ENCODE results near the gene CSNK1E.
"Not testable (repeated sequence)": the region's sequence is repeated elsewhere in the genome, so short reads cannot be mapped to it uniquely, and the experiment has no call there.

Gene CSNK1E

DNA sequence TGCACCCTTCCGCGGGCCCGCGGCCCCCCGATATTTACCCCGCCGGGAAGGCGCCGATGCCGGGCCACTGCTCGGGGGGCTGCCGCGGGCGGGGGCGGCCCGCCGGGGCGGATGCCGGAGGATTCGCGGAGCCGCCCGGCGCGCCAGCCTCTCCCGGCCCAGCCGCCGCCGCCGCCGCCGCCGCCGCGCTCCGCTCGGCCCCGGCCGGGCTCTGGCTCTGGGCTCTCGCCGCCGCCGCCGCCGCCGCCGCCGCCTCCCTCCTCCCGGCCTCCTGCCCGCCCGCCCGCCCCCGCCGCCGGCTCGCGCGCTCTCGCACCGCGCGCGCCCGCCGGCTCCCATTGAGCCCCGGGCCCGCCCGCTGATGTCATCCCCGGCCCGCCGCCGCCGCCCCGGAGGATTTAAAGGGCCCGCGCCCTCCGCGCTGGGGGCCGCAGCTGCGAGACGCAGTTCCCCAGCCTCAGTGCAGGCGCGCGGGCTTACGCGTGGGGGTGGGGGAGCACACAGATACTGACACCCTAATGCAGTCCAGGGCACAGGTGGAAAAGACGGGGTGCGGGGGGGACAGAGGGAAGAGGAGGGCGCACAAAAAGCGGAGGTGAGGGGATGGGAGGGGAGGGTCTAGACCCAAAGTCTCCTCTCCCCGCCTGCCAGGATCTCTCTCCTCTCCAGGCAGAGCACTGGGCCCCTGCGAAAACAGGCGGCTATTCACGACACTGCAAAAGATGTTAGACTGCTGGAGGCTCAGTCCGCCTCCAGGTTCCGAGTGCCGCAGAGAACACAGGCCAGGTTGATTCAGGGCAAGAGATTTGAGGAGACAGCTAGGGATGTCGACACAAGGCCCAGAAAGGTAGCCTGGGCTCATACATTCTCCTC lies at the start of gene CSNK1E:
Gene CSNK1E (minus strand): TSS at position 312 of the 873 bp plus-strand sequence. CDS start 3,276 bp downstream, outside the sequence.
- DNase-seq = peak; percentile 75

DNA sequence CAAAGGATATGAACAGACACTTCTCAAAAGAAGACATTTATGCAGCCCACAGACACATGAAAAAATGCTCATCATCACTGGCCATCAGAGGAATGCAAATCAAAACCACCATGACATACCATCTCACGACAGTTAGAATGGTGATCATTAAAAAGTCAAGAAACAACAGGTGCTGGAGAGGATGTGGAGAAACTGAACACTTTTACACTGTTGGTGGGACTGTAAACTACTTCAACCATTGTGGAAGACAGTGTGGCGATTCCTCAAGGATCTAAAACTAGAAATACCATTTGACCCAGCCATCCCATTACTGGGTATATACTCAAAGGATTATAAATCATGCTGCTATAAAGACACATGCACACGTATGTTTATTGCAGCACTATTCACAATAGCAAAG lies 48.6 kb upstream of the CSNK1E start:
- DNase-seq = not testable (repeated sequence)

DNA sequence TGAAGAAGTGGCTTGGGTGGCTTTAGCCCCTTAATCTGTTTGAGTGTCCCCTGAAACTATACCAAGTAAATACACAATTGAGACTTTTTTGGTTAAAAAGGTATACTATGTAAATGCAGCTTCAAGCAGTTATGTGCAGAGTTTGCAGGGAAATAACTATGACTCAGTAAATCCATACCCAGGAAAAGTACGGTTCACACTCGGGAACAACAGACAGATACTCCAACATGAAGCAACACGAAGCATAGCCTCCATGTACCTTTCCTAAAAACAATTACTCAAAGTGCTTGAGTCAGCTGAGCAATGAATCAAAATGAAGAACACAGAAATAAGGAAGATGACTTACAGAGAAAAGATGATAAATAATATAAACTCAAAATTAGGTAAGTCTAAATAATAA lies 47.9 kb upstream of the CSNK1E start:
- DNase-seq = not testable (repeated sequence)

DNA sequence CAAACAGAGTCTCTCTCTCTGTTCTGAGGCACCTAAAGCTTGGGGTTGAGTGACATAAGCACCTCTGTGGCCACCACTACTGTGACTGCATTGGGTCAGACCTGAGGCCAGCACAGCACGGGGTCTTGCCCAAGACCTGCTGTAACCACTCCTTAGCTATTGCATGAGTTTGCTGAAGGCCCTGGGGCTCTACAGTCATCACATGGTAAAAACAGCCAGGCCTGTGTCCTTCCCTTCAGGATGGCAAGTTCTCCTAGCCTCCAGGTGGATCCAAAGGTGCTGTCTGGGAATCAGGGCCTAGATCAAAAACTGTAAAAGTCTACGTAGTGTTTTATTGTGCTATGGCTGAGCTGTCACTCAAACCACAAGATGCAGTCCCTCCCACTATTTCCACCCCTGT lies 43.3 kb upstream of the CSNK1E start:
- DNase-seq = not testable (repeated sequence)

DNA sequence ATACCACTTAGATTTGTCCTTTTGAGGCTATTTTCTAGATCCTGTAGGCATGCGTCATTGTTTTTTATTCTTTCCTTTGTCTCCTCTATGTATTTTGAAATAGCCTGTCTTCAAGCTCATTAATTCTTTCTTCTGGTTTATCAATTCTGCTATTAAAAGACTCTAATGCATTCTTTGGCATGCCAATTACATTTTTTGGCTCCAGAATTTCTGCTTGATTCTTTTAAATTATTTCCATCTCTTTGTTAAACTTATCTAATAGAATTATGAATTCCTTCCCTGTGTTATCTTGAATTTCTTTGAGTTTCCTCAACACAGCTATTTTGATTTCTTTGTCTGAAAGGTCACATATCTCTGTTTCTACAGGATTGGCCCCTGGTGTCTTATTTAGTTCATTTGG lies 42.6 kb upstream of the CSNK1E start:
- not testable (repeated sequence) for DNase-seq

DNA sequence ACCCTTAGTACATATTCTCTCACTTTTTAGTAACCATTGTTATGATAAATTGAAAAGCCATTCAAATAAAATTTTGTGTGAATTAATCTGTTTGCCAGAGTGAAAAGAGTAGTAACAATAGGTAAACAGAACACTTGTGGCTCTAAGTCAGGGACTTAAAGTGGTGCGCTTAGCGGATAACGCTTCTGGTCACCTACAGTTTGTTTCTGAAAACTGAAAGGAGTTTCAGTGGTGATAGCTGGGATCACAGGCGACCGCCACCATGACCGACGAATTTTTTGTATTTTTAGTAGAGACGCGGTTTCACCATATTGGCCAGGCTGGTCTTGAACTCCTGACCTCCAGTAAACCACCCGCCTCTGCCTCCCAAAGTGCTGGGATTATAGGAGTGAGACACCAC lies 40.7 kb upstream of the CSNK1E start:
- DNase-seq = not testable (repeated sequence)

DNA sequence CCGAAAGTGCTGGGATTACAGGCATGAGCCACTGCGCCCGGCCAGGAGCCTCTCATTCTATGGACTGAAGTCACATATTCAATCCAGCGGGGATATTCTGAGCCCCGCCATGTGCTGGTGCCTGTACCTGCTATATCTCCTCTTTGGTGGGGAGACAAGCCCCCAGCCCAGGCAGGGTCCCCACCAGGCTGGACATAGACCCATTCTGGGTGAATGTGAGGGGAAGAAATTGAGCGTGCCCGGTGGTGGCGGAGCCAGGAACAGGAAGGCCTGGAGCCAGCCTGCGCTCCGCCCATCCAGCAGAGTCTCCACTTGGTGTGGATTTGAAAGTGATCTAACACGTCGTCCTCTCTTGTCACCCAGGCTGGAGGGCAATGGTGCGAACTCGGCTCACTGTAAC lies 38.0 kb upstream of the CSNK1E start:
- no peak for DNase-seq

DNA sequence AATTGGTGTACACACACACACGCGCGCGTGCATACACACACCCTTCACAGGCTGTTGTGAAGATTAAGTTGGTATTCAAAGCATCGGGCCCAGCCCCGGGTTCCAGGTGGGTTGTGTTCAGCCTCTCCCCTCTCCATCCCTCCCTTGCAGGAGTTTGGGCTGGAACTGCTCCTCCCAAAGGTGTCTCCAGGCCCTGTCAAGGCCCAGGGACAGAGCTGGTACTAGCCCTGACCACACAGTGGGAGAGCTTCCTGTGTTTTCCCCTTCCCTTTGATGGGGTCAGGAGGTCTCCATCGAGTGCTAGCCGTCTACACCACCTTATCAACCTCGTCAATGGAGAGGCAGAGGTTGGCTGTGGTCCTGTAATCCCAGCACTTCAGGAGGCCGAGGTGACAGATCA lies 36.5 kb upstream of the CSNK1E start:
- no peak for DNase-seq

DNA sequence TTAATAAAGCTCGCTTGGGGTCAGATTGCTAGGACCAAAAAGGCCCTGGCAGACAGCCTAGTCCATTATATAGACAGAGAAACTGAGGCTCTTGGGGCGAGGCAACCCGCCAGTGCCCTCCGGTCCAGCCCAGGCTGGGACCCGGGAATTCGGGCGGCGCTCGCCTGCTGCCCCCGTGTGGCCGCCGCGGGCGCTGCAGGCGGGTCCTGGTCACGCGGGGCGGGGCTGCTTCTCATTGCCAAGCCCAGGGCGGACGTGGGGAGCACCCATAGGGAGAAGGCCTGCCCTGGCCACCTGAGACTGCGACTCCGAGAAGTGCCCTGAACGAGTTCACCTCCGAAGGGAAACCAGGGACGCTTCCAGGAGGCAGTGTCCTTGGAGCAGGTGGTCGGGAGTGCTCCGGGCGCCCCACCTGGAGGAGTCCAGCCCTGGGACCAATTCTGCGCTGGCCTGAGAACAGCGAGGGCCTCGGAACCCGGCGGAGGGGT lies 36.0 kb upstream of the CSNK1E start:
- DNase-seq = peak; percentile 70

DNA sequence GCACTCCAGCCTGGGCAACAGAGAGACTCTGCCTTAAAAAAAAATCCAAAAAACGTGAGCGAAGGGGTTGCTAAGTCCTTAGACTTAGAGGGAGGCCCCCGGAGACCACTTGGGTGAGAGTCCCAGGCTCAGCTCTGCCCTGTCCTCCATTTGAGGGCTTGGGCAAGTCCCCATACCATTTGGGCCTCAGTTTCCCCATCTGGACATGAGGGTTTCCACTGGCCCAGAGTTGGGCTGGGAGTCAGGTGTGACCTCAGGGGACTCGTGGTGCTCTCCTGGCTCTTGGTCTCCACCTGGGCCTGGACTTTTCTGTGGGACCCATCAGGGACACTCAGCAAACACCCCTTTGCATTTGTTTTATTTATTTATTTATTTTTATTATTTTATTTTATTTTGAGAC lies 35.2 kb upstream of the CSNK1E start:
- DNase-seq = no peak

DNA sequence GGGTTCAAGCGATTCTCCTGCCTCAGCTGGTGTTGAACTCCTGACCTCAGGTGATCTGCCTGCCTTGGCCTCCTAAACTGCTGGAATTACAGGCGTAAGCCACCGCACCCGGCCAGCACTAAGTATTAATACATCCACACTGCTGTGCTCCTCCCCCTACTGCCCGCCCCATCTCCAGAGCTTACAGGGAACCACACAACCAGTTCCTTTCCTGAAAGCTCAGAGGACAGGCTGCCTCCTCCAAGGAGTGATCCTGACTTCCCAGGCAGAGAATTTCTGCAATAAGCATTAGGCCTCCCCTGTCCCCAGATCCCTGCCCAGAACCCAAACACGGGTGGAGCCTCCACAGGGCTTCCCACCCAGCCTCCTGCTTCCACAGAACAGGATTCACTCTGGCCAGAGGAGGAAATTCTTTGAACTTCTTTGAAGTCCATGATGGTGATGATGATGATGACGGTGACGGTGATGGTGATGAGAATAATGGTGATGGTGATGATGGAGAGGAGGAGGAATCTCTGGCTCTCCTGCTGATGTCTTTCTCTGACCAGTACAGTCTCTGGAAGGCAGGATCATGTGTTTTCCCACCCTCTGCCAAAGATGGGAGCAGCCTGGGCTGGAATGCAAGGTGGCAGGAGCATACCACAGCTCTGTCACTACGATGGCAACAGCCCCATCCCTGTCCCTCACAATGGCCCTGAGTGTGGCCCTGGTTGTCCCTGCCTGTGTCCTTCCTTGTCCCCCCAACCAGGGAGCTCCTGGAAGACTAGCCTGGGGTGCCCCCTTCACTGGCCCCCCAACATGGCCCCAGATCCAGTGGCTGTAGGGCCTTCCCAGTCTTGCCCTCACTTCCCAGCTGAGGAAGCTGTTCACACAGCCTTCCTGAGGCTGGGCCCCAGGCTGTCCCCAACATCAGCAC lies 33.5 kb upstream of the CSNK1E start:
- no peak for DNase-seq

DNA sequence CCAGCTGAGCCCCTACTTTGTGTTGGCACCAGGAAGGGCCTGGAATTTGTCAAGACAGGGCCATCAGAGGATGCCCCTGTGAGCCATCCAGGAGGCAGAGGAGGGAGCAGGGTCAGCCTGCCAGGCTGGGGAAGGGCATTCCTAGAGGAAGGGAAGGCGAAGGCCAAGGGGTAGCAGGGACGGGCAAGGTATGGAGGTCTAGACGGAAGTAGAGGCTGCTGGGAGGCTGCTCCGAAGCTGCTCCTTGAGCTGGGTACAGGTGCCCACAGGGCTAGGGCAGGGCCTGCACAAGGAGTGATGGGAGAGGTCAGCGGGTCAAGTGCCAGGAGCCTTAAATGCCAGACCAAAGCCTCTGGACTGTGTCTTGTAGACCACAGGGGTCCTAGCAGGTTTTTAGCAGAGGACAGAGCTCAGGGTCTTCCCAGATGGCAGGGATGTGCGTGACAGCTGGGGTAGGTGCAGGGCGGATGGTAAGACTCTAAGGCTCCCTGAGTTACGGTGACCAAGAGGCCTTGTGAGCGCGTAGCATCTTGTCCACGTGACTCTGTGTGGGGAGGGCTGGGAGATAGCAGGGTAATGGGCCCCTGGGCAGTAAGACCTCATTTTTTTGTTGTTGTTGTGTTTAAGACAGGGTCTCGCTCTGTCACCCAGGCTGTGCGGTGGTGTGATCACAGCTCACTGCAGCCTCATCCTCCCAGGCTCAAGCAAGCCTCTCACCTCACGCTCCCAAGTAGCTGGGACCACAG lies 31.7 kb upstream of the CSNK1E start:
- no peak for DNase-seq

DNA sequence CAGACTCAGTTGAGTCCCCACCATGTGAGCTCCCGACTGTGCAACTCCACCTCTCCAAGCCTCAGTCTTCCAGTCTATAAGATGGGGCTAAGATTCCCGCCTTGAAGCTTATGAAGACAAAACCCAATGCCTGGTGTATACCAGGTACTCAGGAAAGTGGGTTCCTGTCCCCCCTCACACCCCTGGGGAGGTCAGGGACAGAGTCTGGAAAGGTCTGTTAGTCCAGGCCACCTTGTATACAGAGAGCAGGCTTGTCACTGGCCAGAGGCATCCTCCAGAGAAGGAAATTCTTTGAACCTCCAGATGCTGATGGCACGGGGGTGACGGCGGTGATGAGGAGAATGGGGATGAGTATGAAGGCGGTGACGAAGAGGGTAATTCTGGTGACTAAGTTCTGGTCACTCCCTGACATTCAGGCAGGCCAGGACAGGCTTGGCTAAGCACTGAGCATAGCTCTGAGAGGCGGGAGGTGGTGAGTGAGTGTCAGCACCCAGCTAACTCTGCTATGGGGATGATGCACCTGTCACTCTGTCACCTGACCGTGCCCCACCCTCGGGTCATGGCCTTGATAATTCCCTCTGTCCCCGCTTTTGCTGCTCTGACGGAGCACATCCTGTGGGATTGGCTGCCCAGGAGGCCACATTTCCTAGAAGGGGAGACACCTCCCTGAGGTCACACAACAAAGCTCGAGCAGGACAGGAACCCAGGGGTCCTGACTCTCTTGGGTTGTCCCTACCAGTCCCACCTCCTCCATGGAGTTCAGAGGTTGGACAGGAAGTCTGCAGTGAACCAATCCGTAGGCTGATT lies 30.9 kb upstream of the CSNK1E start:
- DNase-seq = no peak

DNA sequence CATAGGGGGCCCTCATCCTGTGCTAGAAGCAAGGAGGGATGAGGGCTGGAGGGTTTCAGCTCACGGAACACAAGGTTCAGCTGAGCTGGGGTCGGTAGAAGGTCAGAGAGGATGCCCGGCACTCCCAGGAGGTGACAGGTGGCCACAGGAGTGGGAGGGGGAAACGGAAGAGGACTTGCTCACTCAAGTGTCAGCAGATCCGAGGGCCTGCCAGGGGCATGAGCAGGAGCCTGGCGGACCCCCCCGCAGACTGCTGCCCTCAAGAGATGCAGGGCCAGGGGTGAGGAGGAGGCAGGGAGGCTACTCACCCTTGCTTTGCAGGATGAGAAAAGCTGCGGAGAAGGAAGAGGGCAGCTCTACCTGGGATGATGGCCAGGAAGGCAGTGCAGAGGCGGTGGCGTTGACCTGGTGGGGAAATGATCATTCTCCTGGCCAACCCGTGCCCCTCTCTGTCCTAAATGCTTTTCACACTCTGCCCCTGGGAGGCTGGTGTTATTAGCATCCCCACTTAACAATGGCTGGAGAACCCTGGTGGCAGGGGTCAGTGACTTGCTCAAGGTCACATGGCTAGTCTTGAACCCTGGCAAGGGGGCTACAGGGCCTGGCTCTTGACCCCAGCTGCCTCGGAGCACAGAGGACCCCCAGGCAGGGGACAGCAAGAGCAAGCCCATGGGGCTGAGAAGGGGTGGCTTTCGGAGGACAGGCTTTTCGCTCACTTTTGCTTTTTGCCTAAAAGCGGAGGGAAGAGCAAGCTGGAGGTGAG lies 30.1 kb upstream of the CSNK1E start:
- DNase-seq = no peak

DNA sequence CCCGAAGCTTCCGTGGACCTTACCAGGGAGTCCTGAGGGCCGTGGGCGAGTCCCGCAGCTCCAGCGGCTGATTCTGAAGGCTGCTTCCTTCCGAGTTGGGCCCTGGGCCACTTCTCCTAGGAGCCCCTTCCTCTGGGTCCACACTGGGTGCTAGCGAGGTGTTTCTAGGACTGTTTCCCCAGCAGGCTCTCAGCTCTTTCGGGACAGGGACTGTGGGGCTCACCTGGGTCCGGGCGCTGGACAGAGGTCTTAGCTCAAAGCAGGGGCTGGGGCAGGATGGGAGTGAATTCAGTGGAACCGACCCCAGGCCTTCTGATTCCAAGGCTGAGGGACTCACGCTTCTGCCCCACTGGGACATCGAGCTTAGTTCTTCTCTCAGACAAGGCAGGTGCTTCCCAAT lies 29.3 kb upstream of the CSNK1E start:
- no peak for DNase-seq

DNA sequence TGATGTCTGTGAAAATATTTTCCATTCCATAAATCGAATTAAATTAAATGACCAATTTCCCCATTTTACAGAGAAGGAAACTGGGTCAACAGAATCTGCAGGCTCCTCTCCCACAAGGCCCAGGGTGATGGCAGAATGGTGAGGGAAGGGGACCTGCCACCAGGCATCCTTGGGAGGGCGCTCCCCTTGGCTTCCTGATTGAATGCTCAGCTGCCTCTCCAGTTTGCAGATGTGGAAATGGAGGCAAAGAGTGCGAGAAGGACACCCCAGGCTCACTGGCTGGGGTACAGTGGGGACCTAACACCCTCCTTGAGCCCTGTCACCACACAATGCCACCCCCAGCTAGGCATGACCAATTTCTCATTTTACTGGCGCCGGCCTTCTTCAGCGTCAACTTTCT lies 28.5 kb upstream of the CSNK1E start:
- DNase-seq = no peak

DNA sequence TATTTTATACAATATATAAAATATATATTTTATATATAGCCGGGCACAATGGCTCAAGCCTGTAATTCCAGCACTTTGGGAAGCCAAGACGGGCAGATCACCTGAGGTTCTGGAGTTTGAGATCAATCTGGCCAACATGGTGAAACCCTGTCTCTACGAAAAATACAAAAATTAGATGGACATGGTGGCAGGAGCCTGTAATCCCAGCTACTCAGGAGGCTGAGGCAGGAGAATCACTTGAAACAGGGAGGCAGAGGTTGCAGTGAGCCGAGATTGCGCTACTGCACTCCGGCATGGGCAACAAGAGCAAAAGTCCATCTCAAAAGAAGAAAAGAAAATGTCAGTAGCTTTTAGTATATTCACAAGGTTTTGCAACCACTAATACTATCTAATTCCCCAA lies 22.7 kb upstream of the CSNK1E start:
- DNase-seq = not testable (repeated sequence)

DNA sequence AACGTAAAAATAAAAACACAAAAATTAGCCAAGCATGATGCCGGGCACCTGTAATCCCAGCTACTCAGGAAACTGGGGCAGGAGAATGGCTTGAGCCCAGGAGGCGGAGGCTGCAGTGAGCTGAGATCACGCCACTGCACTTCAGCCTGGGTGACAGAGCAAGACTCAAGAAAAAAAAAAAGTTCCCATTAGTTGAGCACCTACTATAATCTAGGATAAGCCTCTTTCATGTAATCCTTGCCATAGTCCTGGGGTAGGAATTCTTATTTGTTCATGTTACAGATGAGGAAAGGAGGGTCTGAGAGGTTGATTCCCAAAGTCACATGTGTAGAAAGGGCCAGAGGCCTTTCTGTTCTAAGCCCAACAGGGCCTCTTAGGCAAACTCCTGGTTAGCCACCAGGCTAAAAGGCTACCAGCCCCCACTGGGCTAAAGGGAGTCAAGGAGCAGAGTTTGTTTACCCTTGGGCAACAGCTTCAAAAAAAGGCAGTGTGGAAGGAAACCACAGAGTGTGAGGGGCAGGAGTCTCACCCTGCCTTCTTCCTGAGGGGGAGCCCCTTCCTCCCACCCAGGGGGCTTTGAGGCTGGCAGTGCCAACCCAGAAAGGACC lies 21.6 kb upstream of the CSNK1E start:
- DNase-seq = no peak

DNA sequence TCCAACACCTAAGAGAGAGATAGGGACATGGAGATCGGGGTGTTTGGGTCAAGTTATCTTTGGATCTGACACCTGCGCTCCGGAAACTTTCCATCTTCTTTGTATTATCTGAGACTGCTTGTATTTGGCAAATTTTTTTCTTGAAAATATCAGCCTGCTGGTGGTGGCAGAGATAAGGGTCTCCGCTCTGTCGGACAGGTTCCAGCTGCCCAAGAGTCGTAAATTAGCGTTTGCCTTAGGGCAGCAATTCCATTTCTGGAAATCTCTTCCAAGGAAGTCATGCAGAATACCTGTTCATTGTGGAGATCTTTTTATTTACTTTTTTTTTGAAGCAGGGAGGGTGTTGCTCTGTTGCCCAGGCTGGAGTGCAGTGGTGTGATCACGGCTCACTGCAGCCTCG lies 19.5 kb upstream of the CSNK1E start:
- no peak for DNase-seq

DNA sequence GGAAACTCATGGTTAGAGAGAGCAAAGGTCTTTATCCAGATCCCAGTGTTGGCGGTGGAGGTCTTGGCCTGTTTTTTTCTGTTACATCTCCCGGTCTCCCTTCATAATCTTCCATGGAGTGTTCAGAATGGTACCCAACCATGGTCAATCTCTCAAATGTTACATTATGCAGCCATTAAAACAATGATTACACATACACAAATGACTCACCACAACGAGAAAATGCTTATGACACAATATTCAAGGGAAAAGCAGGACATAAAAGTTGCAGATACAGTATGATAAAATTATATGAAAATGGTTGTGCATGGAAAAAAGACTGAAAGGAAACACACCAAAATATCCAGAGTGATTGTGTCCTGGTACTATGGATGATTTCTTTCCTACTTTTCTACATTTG lies 17.8 kb upstream of the CSNK1E start:
- DNase-seq = no peak

DNA sequence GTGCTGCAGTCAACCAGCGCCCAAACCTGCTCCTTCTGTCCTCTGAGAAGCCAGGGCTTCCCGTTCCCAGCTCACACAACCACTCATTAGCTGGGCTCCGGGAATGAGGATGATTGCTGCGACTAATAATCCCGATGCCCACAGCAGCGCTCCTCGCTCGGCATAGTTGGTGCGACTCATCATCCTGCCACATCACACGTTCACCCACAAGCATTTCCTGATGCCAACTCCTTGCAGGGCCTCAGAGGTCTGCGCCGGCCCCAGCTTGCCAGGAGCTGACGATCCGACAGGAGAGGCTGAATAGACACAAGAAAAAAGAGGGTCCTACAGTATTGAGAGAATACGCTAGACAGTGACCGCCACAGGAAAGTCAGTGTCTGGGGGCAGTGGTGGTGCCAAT lies 10.6 kb upstream of the CSNK1E start:
- DNase-seq = no peak

Data from activated naive CD4-positive, alpha-beta T cell treated with anti-CD3 and anti-CD28 coated beads, Interleukin-2, amount 50 U/mL, for 16 hours (primary cell).